ENCODE results near the gene TOM1L2.

TOM1L2 gene

DNA sequence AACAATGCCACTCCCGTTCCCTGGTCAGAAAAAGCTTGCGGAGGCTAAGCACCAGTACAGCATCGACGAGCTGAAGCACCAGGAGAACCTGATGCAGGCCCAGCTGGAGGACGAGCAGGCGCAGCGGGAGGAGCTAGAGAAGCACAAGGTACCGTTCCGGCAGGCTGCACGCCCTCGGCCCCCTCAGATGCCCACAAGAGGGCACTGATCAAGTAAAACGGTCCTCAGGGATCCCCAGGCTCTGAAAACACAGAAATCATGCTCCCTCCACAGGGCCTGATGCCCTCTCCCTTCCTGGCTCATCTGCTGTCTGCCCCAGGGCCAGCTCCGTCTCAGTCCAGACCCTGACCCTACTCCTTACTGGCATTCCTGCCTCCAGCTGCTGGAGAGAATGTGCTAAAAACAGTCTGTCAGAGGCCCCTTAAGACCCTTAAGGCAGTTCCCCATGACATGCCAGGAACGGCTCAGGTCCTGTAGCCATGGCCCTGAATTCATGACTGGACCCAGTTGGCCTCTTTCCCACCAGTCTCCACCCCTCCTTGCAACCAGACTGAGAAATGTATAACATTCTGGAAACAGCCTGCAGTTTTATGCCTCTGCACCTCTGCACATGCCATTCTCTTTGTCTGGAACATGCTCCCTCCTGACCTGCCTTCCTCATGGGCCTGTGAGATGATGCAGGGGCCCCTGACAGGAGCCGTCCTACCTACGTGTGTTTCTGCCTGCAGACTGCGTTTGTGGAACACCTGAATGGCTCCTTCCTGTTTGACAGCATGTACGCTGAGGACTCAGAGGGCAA is 22.3 kb upstream of the TOM1L2 start:
- POLR2A ChIA-PET: interaction anchor here (1.4 kb wide), 1 partner anchor 158 kb away, joined by 3 read pairs; no protein-coding TSS in a partner anchor
- CTCF ChIA-PET: interaction anchor here (0.6 kb wide), 1 partner anchor 47 kb away, joined by 4 read pairs; no protein-coding TSS in a partner anchor
- TF ChIP-seq SUZ12 (IDR thresholded peaks at IDR 0.05): no peak
- DNase-seq (ENCODE audit: extremely low spot score): no peak

GRCh38 chr17:17993852-17994251 is 21.7 kb upstream of the TOM1L2 start:
- ChIA-PET POLR2A (no interaction called here), CTCF (no interaction called here)
- TF ChIP-seq BHLHE40 (IDR thresholded peaks at IDR 0.05; ENCODE audit: borderline replicate concordance) (no peak), SUZ12 (IDR thresholded peaks at IDR 0.05) (no peak), TARDBP (IDR thresholded peaks at IDR 0.05) (no peak), ELF4 (IDR thresholded peaks at IDR 0.05) (no peak), ZNF384 (IDR thresholded peaks at IDR 0.05) (no peak), L3MBTL2 (conservative IDR thresholded peaks at IDR 0.05) (no peak), CTBP1 (IDR thresholded peaks at IDR 0.05; ENCODE audit: borderline replicate concordance) (no peak), FOXM1 (IDR thresholded peaks at IDR 0.05; ENCODE audit: borderline replicate concordance) (no peak), FOXK2 (IDR thresholded peaks at IDR 0.05) (no peak)
- DNase-seq (ENCODE audit: extremely low spot score): no peak

DNA sequence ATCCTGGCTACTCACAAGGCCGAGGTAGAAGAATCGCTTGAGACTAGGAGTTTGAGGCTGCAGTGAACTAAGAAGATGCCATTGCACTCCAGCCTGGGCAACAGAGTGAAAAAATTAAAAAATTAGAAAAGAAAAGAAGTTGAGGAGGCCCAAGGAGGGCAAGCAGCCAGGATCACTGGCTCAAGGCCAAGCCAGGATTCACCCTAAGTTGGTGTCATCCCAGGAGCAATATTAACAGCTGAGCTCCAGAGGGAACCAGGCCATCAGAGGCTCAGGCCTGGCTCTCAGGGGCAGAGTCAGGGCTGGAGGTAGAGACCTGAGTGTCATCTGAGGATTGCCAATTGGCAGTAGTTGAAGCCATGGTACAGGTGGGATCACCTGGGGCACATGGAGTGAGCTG is 21.2 kb upstream of the TOM1L2 start:
- DNase-seq (ENCODE audit: extremely low spot score): no peak
- CTCF ChIA-PET: interaction anchor here (0.5 to 1.1 kb wide), 4 partner anchors 12 to 182 kb away, joined by 3 to 4 read pairs (median 3); no protein-coding TSS in a partner anchor
- POLR2A ChIA-PET: no interaction called here
- TF ChIP-seq L3MBTL2 (conservative IDR thresholded peaks at IDR 0.05) (no peak), CTBP1 (IDR thresholded peaks at IDR 0.05; ENCODE audit: borderline replicate concordance) (no peak), SP1 (IDR thresholded peaks at IDR 0.05) (no peak), FOXM1 (IDR thresholded peaks at IDR 0.05; ENCODE audit: borderline replicate concordance) (no peak), BHLHE40 (IDR thresholded peaks at IDR 0.05; ENCODE audit: borderline replicate concordance) (no peak), ELF4 (IDR thresholded peaks at IDR 0.05) (no peak), HDGF (IDR thresholded peaks at IDR 0.05; ENCODE audit: borderline replicate concordance) (no peak), FOXA1 (IDR thresholded peaks at IDR 0.05) (no peak), ZNF384 (IDR thresholded peaks at IDR 0.05) (no peak), TARDBP (IDR thresholded peaks at IDR 0.05) (no peak), FOXK2 (IDR thresholded peaks at IDR 0.05) (no peak), LEF1 (IDR thresholded peaks at IDR 0.05; ENCODE audit: borderline replicate concordance) (no peak), NFRKB (IDR thresholded peaks at IDR 0.05) (no peak), ARNT (IDR thresholded peaks at IDR 0.05) (no peak), SUZ12 (IDR thresholded peaks at IDR 0.05) (no peak)
- TF ChIP-seq, protein P1, sequence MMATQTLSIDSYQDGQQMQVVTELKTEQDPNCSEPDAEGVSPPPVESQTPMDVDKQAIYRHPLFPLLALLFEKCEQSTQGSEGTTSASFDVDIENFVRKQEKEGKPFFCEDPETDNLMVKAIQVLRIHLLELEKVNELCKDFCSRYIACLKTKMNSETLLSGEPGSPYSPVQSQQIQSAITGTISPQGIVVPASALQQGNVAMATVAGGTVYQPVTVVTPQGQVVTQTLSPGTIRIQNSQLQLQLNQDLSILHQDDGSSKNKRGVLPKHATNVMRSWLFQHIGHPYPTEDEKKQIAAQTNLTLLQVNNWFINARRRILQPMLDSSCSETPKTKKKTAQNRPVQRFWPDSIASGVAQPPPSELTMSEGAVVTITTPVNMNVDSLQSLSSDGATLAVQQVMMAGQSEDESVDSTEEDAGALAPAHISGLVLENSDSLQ (IDR thresholded peaks at IDR 0.05): no peak

DNA sequence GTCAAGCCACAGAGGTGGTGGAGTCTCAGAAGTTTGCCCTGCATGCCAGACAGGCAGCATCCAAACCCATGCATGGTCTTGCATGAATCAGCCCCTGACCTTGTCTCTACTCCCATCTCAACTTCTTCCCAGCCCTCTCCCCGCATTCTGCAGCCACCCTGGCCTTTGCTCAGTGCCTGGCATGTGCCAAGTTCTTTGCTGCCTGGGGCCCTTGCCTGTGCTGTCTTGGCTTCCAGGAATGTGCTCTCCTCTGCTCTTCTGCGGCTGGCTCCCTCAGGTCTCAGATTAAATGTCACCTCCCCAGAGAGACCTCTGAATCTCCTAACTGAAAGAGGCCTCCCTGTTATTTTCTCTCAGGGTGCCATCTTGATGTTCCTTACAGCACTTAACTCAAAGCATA is 18.1 kb upstream of the TOM1L2 start:
- POLR2A ChIA-PET: no interaction called here
- TF ChIP-seq L3MBTL2 (conservative IDR thresholded peaks at IDR 0.05) (no peak), SP1 (IDR thresholded peaks at IDR 0.05) (no peak), FOXK2 (IDR thresholded peaks at IDR 0.05) (no peak), FOXA1 (IDR thresholded peaks at IDR 0.05) (no peak), TARDBP (IDR thresholded peaks at IDR 0.05) (no peak), FOXM1 (IDR thresholded peaks at IDR 0.05; ENCODE audit: borderline replicate concordance) (no peak), ELF4 (IDR thresholded peaks at IDR 0.05) (no peak), NFRKB (IDR thresholded peaks at IDR 0.05) (no peak), ZNF384 (IDR thresholded peaks at IDR 0.05) (no peak), SUZ12 (IDR thresholded peaks at IDR 0.05) (no peak), LEF1 (IDR thresholded peaks at IDR 0.05; ENCODE audit: borderline replicate concordance) (no peak), CTBP1 (IDR thresholded peaks at IDR 0.05; ENCODE audit: borderline replicate concordance) (no peak), BHLHE40 (IDR thresholded peaks at IDR 0.05; ENCODE audit: borderline replicate concordance) (no peak), HDGF (IDR thresholded peaks at IDR 0.05; ENCODE audit: borderline replicate concordance) (no peak), ARNT (IDR thresholded peaks at IDR 0.05) (no peak)
- TF ChIP-seq, protein P1 (IDR thresholded peaks at IDR 0.05): no peak
- CTCF ChIA-PET: no interaction called here
- DNase-seq (ENCODE audit: extremely low spot score): no peak

- ChIA-PET POLR2A (no interaction called here), CTCF (no interaction called here)
- TF ChIP-seq ZNF384 (IDR thresholded peaks at IDR 0.05) (no peak), ARNT (IDR thresholded peaks at IDR 0.05) (no peak), FOXK2 (IDR thresholded peaks at IDR 0.05) (no peak), NFRKB (IDR thresholded peaks at IDR 0.05) (no peak), LEF1 (IDR thresholded peaks at IDR 0.05; ENCODE audit: borderline replicate concordance) (no peak), CTBP1 (IDR thresholded peaks at IDR 0.05; ENCODE audit: borderline replicate concordance) (no peak), TARDBP (IDR thresholded peaks at IDR 0.05) (no peak), FOXA1 (IDR thresholded peaks at IDR 0.05) (no peak), ELF4 (IDR thresholded peaks at IDR 0.05) (no peak), BHLHE40 (IDR thresholded peaks at IDR 0.05; ENCODE audit: borderline replicate concordance) (no peak), HDGF (IDR thresholded peaks at IDR 0.05; ENCODE audit: borderline replicate concordance) (no peak), SUZ12 (IDR thresholded peaks at IDR 0.05) (no peak)
- TF ChIP-seq, protein P1 (IDR thresholded peaks at IDR 0.05): no peak
- no peak for DNase-seq (ENCODE audit: extremely low spot score)
Measured at GRCh38 chr17:17989618-17990017, 17.4 kb upstream of the TOM1L2 start.

DNA sequence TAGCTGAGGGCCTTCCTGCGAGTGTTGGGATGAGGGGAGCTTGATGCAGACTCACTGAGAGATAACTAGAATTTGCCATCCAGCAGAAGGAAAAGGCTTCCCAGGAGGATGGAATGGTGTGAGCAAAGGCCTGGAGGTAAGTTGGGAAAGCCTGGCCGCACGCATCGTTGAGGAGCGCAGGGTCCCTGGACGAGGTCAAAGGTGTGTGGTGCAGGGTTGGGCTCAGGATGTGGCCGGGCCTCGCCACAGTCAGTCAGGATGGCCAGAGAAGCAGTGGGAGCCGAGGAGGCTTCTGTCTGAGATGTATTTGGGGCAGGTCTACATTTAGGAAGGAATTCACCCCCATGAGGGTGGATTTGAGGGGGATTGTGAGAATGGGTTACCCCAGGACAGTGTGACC is 16.9 kb upstream of the TOM1L2 start:
- ChIA-PET CTCF (no interaction called here), POLR2A (no interaction called here)
- TF ChIP-seq SUZ12 (IDR thresholded peaks at IDR 0.05) (no peak), BHLHE40 (IDR thresholded peaks at IDR 0.05; ENCODE audit: borderline replicate concordance) (no peak), CTBP1 (IDR thresholded peaks at IDR 0.05; ENCODE audit: borderline replicate concordance) (no peak), ELF4 (IDR thresholded peaks at IDR 0.05) (no peak), FOXK2 (IDR thresholded peaks at IDR 0.05) (no peak), TARDBP (IDR thresholded peaks at IDR 0.05) (no peak), L3MBTL2 (conservative IDR thresholded peaks at IDR 0.05) (no peak), ZNF384 (IDR thresholded peaks at IDR 0.05) (no peak), FOXM1 (IDR thresholded peaks at IDR 0.05; ENCODE audit: borderline replicate concordance) (no peak), SP1 (IDR thresholded peaks at IDR 0.05) (no peak), ARNT (IDR thresholded peaks at IDR 0.05) (no peak), NFRKB (IDR thresholded peaks at IDR 0.05) (no peak), LEF1 (IDR thresholded peaks at IDR 0.05; ENCODE audit: borderline replicate concordance) (no peak), HDGF (IDR thresholded peaks at IDR 0.05; ENCODE audit: borderline replicate concordance) (no peak), FOXA1 (IDR thresholded peaks at IDR 0.05) (no peak)
- TF ChIP-seq, protein P1 (IDR thresholded peaks at IDR 0.05): no peak
- no peak for DNase-seq (ENCODE audit: extremely low spot score)
